OCI-LY1 (cell line): Measurements from ENCODE around the gene CDH23.

Source experiments
- CTCF ChIP-seq: fragments of 200-600 bp; sonication (generic), shearing (Covaris generic); IDR thresholded peaks from 2 replicates; pipeline ENCODE4 v1.5.1; 2017; ENCODE audit warnings: mild to moderate bottlenecking, antibody characterized with exemption, low read length, moderate library complexity, mixed read lengths
- EZH2 ChIP-seq: fragments of 200-600 bp; sonication (generic), shearing (Covaris generic); IDR thresholded peaks from 2 replicates; pipeline ENCODE4 v1.8.0; 2017; ENCODE audit warnings: borderline replicate concordance, mixed run types, mild to moderate bottlenecking, antibody characterized with exemption, low read length, moderate library complexity, mixed read lengths

GRCh38 chr10:71722849-71723248 is 326.1 kb downstream of the CDH23 start:
- TF ChIP-seq CTCF (no peak), EZH2 (no peak)
